Uterus (tissue), 4 donors: ENCODE results near the gene MYO1D. TPM values are rescaled to one million over a fixed set of nuclear protein-coding genes. Genes with fewer than 3 reads are reported as not detected.

Source experiments
- DNase-seq, 2 donors: peaks; one replicate each; pipeline ENCODE4 v3.0.0-alpha.2; 2019 to 2020
- H3K27ac ChIP-seq, 2 donors: fragments of 200-600 bp; sonication (generic); 1 replicate in 1 of 2; 2 replicates in 1 of 2; pipeline ENCODE4 v1.5.1; 2016 to 2018
- H3K27me3 ChIP-seq, 2 donors: fragments of 200-600 bp; sonication (generic); one replicate each; pipeline ENCODE4 v1.5.1; 2018 to 2019; ENCODE audit warnings: control low read depth in 1 of 2
- H3K36me3 ChIP-seq, 2 donors: fragments of 200-600 bp; sonication (generic); one replicate each; pipeline ENCODE4 v1.5.1; 2019; ENCODE audit warnings: control low read depth in 1 of 2
- H3K4me1 ChIP-seq, 2 donors: fragments of 200-600 bp; sonication (generic); one replicate each; pipeline ENCODE4 v1.5.1; 2018 to 2019; ENCODE audit warnings: control low read depth in 1 of 2
- H3K4me3 ChIP-seq, 2 donors: fragments of 200-600 bp; sonication (generic); 1 replicate in 1 of 2; 2 replicates in 1 of 2; pipeline ENCODE4 v1.5.1; 2018 to 2019; ENCODE audit warnings: mild to moderate bottlenecking in 1 of 2
- H3K9me3 ChIP-seq, 2 donors: fragments of 200-600 bp; sonication (generic); one replicate each; pipeline ENCODE4 v1.5.1; 2019; ENCODE audit warnings: control low read depth in 1 of 2
- CTCF ChIP-seq, 4 experiments: fragments of 200-600 bp in 2 of 4; fragments of 450-650 bp in 2 of 4; sonication (generic) in 2 of 4; IDR thresholded peaks; one replicate each; pipeline ENCODE4 v1.5.1; 2016 to 2019; ENCODE audit warnings: antibody characterized with exemption in 4 of 4, mild to moderate bottlenecking in 2 of 4, moderate library complexity in 1 of 4
- POLR2A ChIP-seq, 2 donors: fragments of 450-650 bp; IDR thresholded peaks; one replicate each; pipeline ENCODE4 v1.6.1; 2016; ENCODE audit warnings: antibody characterized with exemption in 2 of 2, mild to moderate bottlenecking in 1 of 2, moderate library complexity in 1 of 2
- intact Hi-C: fragments of 100-400 bp; cut with DNase I; formaldehyde crosslinking; loops from one replicate; pipeline ENCODE4 v1.15.1; 2023; ENCODE audit warnings: low total_unique reads
- total RNA-seq, 4 donors: library from RNA; depleted of rRNA in 3 of 4; stranded (reverse); fragments of >200 nt in 3 of 4; gene quantifications; one replicate each; pipeline versions ENCODE4 v1.1.0 to v1.2.4, GENCODE V29; 2014 to 2023
- donor health status: DM: yes; HTN: yes; CAD: no.

Gene MYO1D
- total RNA-seq, 4 donors from 2014 or later, result 20.4 to 55.2 (median 30.6) TPM

- no peak for TF ChIP-seq POLR2A (IDR thresholded peaks at IDR 0.05)
- TF ChIP-seq CTCF (IDR thresholded peaks at IDR 0.05), result no peak
- intact Hi-C loops, result no loop called here
- H3K4me1 ChIP-seq, result no peaks in the 10 kb centered on the region
- DNase-seq, result no peak
- H3K4me3 ChIP-seq, result no peak overlapping the region
- no peaks in the 10 kb centered on the region for H3K27me3 ChIP-seq
- H3K27ac ChIP-seq, result no peak overlapping the region
- no peaks in the 10 kb centered on the region for H3K9me3 ChIP-seq
- no peaks in the 10 kb centered on the region for H3K36me3 ChIP-seq
These were observed 180.5 kb downstream of the MYO1D start for GRCh38 chr17:32696426-32696825.

- TF ChIP-seq POLR2A (IDR thresholded peaks at IDR 0.05) (no peak), CTCF (IDR thresholded peaks at IDR 0.05) (no peak)
- intact Hi-C loops, result no loop called here
- Histone ChIP-seq H3K36me3 (no peaks in the 10 kb centered on the region), H3K27ac (no peak overlapping the region), H3K27me3 (no peaks in the 10 kb centered on the region), H3K4me3 (no peak overlapping the region), H3K9me3 (no peaks in the 10 kb centered on the region), H3K4me1 (no peaks in the 10 kb centered on the region)
- DNase-seq, result no peak
These were observed 181.1 kb downstream of the MYO1D start for GRCh38 chr17:32695864-32696263.

- Histone ChIP-seq H3K9me3 (no peaks in the 10 kb centered on the region), H3K27me3 (no peaks in the 10 kb centered on the region), H3K4me3 (no peak overlapping the region), H3K27ac (no peak overlapping the region), H3K36me3 (no peaks in the 10 kb centered on the region), H3K4me1 (no peaks in the 10 kb centered on the region)
- intact Hi-C loops, result no loop called here
- TF ChIP-seq CTCF (IDR thresholded peaks at IDR 0.05) (no peak), POLR2A (IDR thresholded peaks at IDR 0.05) (no peak)
- DNase-seq, result no peak
These were observed 183.6 kb downstream of the MYO1D start for GRCh38 chr17:32693194-32693897.

- no peak for DNase-seq
- no peak overlapping the region for H3K27ac ChIP-seq
- no peaks in the 10 kb centered on the region for H3K36me3 ChIP-seq
- H3K27me3 ChIP-seq, result no peaks in the 10 kb centered on the region
- no peak for TF ChIP-seq POLR2A (IDR thresholded peaks at IDR 0.05)
- no peak for TF ChIP-seq CTCF (IDR thresholded peaks at IDR 0.05)
- intact Hi-C loops, result no loop called here
- no peaks in the 10 kb centered on the region for H3K4me1 ChIP-seq
- H3K4me3 ChIP-seq, result no peak overlapping the region
- no peaks in the 10 kb centered on the region for H3K9me3 ChIP-seq
These were observed 184.7 kb downstream of the MYO1D start for GRCh38 chr17:32692179-32692578.

GRCh38 chr17:32689348-32689747 lies 187.6 kb downstream of the MYO1D start:
- H3K27ac ChIP-seq, result no peak overlapping the region
- DNase-seq, result no peak
- no peaks in the 10 kb centered on the region for H3K9me3 ChIP-seq

More at GRCh38 chr17:32689348-32689747, 187.6 kb downstream of the MYO1D start:
- Histone ChIP-seq H3K4me3 (no peak overlapping the region), H3K36me3 (no peaks in the 10 kb centered on the region), H3K27me3 (no peaks in the 10 kb centered on the region), H3K4me1 (no peaks in the 10 kb centered on the region)
- TF ChIP-seq POLR2A (IDR thresholded peaks at IDR 0.05), result no peak
- no peak for TF ChIP-seq CTCF (IDR thresholded peaks at IDR 0.05)
- intact Hi-C loops, result no loop called here
